Suprapubic skin (tissue), 4 donors: Measurements from ENCODE around the gene ZBTB2. TPM values are rescaled to one million over a fixed set of nuclear protein-coding genes. Genes with fewer than 3 reads are reported as not detected.

Experiments
- DNase-seq, 2 donors: peaks; one replicate each; pipeline ENCODE4 v3.0.0-alpha.2; 2019; ENCODE audit warnings: low spot score in 2 of 2
- H3K27ac ChIP-seq: fragments of 200-600 bp; sonication (generic); one replicate; pipeline ENCODE4 v1.5.1; 2019
- H3K27me3 ChIP-seq: fragments of 200-600 bp; sonication (generic); one replicate; pipeline ENCODE4 v1.5.1; 2019
- H3K36me3 ChIP-seq: fragments of 200-600 bp; sonication (generic); one replicate; pipeline ENCODE4 v1.5.1; 2019
- H3K4me1 ChIP-seq: fragments of 200-600 bp; sonication (generic); one replicate; pipeline ENCODE4 v1.5.1; 2019
- H3K4me3 ChIP-seq: fragments of 200-600 bp; sonication (generic); one replicate; pipeline ENCODE4 v1.5.1; 2019; ENCODE audit warnings: mild to moderate bottlenecking
- H3K9me3 ChIP-seq: fragments of 200-600 bp; sonication (generic); one replicate; pipeline ENCODE4 v1.5.1; 2019
- CTCF ChIP-seq, 2 donors: fragments of 200-600 bp in 1 of 2; fragments of 450-650 bp in 1 of 2; sonication (generic) in 1 of 2; IDR thresholded peaks; one replicate each; pipeline ENCODE4 v1.5.1; 2016 to 2019; ENCODE audit warnings: antibody characterized with exemption in 2 of 2, mild to moderate bottlenecking in 1 of 2, moderate library complexity in 1 of 2
- EP300 ChIP-seq: sonication (generic); formaldehyde crosslinking; IDR thresholded peaks from one replicate; pipeline ENCODE4 v1.6.1; 2017; ENCODE audit warnings: antibody characterized with exemption
- POLR2A ChIP-seq, 2 donors: fragments of 450-650 bp; IDR thresholded peaks; one replicate each; pipeline ENCODE4 v1.6.1; 2017; ENCODE audit warnings: antibody characterized with exemption in 2 of 2, mild to moderate bottlenecking in 2 of 2, moderate library complexity in 2 of 2
- POLR2AphosphoS5 ChIP-seq, 3 donors: sonication (generic); formaldehyde crosslinking; IDR thresholded peaks; one replicate each; pipeline ENCODE4 v1.6.1; 2017; ENCODE audit warnings: antibody characterized with exemption in 3 of 3
- WGBS: methylation state at CpG from one replicate; pipeline ENCODE4 v1.1.5; 2018; 5-methylcytosine and 5-hydroxymethylcytosine counted together
- total RNA-seq, 4 donors: library from RNA; depleted of rRNA; stranded (reverse); fragments of >200 nt; gene quantifications; one replicate each; pipeline ENCODE4 v1.1.0, GENCODE V29; 2016

The ZBTB2 gene
- total RNA-seq, 4 donors from 2014 or later: 9.5 to 17.5 (median 13.0) TPM

- peaks cover 16% of the 10 kb centered on the region for H3K4me1 ChIP-seq
- 86% methylated on average over 2 of the region's 2 CpGs for WGBS
- no peak overlapping the region for H3K4me3 ChIP-seq
- peaks cover 16% of the 10 kb centered on the region for H3K36me3 ChIP-seq
- no peak overlapping the region for H3K27ac ChIP-seq
- H3K9me3 ChIP-seq: no peaks in the 10 kb centered on the region
- no peak for DNase-seq
- TF ChIP-seq POLR2AphosphoS5 (IDR thresholded peaks at IDR 0.05): no peak
- no peaks in the 10 kb centered on the region for H3K27me3 ChIP-seq
Measured at GRCh38 chr6:151375833-151376232, 15.5 kb downstream of the ZBTB2 start.

DNA sequence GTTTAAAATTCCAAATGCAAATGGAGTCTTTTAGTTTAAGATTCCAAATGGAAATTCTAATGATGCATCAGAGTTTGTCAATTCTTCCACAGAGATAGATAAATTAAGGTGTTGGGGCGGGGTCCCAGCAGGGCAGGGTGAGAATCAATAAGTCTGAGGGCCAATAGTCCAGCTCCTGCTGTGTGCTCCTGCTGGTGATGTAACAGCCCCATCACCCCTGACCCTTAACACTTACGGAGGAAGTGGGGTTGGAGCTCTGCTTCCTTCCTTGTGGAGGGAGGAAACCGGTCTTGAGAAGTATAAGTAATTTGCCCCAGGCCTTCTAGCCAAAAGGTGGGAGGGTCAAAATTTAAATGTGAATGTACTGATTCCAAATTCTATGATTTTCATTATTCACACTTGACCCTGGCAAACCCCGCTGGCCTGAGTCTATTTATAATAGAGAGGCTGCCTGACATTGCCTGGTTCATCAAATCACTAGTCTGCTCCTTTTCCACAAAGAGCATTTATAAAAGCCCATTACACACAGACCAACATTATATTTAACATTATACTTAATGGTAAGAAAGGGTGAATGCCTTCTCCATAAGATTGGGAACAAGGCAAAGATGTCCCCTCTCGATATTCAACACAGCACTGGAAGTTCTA, 17.2 kb downstream of the ZBTB2 start:
- DNase-seq: no peak
- H3K27ac ChIP-seq: no peak overlapping the region
- peaks cover 7% of the 10 kb centered on the region for H3K4me1 ChIP-seq
- H3K9me3 ChIP-seq: no peaks in the 10 kb centered on the region
- 75% methylated on average over 5 of the region's 5 CpGs for WGBS
- TF ChIP-seq EP300 (no peak), POLR2A (IDR thresholded peaks at IDR 0.05) (no peak), POLR2AphosphoS5 (IDR thresholded peaks at IDR 0.05) (no peak), CTCF (IDR thresholded peaks at IDR 0.05) (no peak)
- no peaks in the 10 kb centered on the region for H3K27me3 ChIP-seq
- H3K4me3 ChIP-seq: no peak overlapping the region
- H3K36me3 ChIP-seq: peaks cover 19% of the 10 kb centered on the region

DNA sequence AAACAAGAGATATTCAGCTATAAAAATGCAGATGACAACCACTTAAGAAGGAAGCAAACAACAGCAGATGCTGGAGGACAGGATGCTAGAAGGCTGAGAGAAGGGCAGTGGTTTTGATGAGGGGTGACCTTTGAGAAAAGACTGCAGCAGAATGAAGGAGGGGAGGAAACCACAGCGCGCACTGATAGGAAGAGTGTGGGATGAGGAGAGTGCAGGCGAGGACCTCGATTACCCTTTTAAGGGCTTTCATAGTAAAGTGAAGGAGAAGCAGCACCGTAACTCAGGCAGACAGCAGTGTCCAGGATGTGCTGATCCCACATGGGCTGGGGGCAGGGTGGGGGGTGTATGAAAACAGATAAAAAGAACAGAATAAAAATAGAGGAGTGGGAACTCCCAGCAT, 19.2 kb downstream of the ZBTB2 start:
- WGBS: 85% methylated on average over 5 of the region's 5 CpGs
- no peaks in the 10 kb centered on the region for H3K9me3 ChIP-seq
- no peaks in the 10 kb centered on the region for H3K27me3 ChIP-seq
- H3K4me3 ChIP-seq: no peak overlapping the region
- H3K27ac ChIP-seq: no peak overlapping the region
- no peak for TF ChIP-seq CTCF (IDR thresholded peaks at IDR 0.05)
- no peak for TF ChIP-seq EP300
- TF ChIP-seq POLR2A (IDR thresholded peaks at IDR 0.05): no peak
- TF ChIP-seq POLR2AphosphoS5 (IDR thresholded peaks at IDR 0.05): no peak
- no peak for DNase-seq
- peaks cover 7% of the 10 kb centered on the region for H3K4me1 ChIP-seq
- H3K36me3 ChIP-seq: peaks cover 23% of the 10 kb centered on the region

DNA sequence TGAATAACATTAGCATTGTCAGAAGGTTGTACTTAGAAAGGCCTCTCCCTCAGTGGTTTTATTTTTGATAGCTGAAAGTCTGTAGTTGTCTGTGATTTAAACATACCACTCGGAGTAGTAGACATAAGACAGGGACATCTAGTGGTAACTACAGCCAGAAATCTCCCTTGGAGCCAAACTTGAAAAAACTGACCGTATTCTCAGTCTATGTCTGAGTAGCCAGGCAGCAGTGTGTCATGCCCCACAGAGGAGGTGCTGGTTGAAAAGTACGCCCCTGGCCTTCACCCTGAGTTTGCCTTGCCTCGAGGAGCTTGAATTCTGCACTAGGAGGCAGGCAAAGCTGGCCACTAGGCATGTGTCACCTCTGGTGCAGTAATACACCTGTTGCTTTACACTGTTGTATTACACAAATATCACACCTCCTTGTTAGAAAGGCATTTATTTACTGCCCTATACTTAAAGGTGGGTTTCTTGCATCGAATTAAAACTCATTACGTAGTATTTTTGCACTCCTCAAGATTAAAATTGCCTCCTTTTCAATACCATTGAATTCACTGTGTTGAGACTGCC, 20.8 kb downstream of the ZBTB2 start:
- no peaks in the 10 kb centered on the region for H3K9me3 ChIP-seq
- H3K27ac ChIP-seq: no peak overlapping the region
- no peak for DNase-seq
- peaks cover 7% of the 10 kb centered on the region for H3K4me1 ChIP-seq
- H3K36me3 ChIP-seq: peaks cover 35% of the 10 kb centered on the region
- H3K27me3 ChIP-seq: no peaks in the 10 kb centered on the region
- no peak overlapping the region for H3K4me3 ChIP-seq
- TF ChIP-seq CTCF (IDR thresholded peaks at IDR 0.05) (no peak), POLR2A (IDR thresholded peaks at IDR 0.05) (no peak), EP300 (no peak), POLR2AphosphoS5 (IDR thresholded peaks at IDR 0.05) (no peak)
- WGBS: 89% methylated on average over 6 of the region's 6 CpGs

DNA sequence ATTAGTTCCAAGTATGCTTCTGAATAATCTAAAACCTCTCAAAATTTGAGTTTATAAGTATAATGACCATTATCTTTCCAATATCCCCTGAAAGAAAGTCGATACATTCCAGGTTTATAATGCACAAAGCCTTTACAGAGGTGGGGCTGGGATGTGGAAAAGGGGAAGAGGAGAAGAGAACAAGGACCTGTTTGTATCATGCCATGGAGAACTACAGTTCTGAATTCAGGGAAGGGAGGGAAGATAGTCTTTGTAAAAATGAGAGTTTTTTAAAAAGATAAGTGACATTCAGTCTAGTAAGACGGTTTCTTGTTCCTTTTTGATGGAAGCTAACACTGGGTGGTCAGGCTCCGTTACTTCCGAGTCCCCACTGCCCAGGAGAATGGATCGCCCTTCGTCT, 26.1 kb downstream of the ZBTB2 start:
- H3K36me3 ChIP-seq: peaks cover 37% of the 10 kb centered on the region
- DNase-seq: no peak
- H3K4me3 ChIP-seq: no peak overlapping the region
- H3K27ac ChIP-seq: no peak overlapping the region
- TF ChIP-seq POLR2AphosphoS5 (IDR thresholded peaks at IDR 0.05): no peak
- no peak for TF ChIP-seq CTCF (IDR thresholded peaks at IDR 0.05)
- 96% methylated on average over 6 of the region's 6 CpGs for WGBS
- H3K4me1 ChIP-seq: no peaks in the 10 kb centered on the region
- no peaks in the 10 kb centered on the region for H3K27me3 ChIP-seq
- no peaks in the 10 kb centered on the region for H3K9me3 ChIP-seq
